Mesenteric fat pad (tissue), 1 donor: ENCODE data around the gene SNX18. TPM values are rescaled to one million over a fixed set of nuclear protein-coding genes. Genes with fewer than 3 reads are reported as not detected.

ENCODE experiments used
- DNase-seq: peaks from one replicate; pipeline ENCODE4 v3.0.0-alpha.2; 2020; ENCODE audit warnings: low spot score
- total RNA-seq: library from RNA; stranded (reverse); fragmentation: NEBNext Ultra II Directional; extraction: Animal tissue kit (Norgen Biotek cat#: 25700); gene quantifications from one replicate; pipeline ENCODE4 v1.2.1, GENCODE V29; 2021
- donor health status: DM: yes; HTN: yes; CAD: no.

SNX18 gene
- total RNA-seq, 1 donor from 2014 or later: 35.3 TPM

DNA sequence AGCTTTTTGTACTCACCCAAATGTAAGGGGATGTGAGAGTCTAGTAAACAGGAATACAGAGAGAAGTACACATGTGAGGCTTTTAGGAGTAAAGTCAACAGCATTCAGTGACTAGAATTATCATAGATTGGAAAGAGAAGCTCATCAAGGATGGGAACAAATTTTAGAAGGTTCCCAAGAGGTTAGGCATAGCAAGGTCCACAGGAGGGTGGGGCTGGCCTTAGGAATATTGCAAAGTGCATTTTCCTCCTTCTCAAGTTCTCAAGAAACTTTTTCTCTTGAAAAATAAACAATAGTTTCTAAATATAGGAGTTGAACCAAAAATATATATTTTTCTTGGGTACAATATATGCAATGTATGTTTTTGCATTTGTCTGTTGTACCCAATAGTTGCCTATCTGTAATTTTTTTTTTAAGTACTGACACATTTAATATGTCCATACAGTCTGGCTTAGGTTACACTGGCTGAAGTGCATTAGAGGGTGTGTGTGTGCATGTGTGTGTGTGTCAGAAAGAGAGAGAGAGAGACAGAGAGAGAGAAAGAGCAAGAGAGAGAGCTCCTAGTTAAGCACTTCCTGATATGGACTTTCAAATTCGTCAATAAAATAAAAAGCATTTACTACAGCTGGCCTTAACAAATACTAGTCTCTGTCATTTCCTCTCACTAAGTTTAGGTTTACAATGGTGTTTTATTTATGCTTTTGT, 62.2 kb downstream of the SNX18 start:
- DNase-seq: no peak

DNA sequence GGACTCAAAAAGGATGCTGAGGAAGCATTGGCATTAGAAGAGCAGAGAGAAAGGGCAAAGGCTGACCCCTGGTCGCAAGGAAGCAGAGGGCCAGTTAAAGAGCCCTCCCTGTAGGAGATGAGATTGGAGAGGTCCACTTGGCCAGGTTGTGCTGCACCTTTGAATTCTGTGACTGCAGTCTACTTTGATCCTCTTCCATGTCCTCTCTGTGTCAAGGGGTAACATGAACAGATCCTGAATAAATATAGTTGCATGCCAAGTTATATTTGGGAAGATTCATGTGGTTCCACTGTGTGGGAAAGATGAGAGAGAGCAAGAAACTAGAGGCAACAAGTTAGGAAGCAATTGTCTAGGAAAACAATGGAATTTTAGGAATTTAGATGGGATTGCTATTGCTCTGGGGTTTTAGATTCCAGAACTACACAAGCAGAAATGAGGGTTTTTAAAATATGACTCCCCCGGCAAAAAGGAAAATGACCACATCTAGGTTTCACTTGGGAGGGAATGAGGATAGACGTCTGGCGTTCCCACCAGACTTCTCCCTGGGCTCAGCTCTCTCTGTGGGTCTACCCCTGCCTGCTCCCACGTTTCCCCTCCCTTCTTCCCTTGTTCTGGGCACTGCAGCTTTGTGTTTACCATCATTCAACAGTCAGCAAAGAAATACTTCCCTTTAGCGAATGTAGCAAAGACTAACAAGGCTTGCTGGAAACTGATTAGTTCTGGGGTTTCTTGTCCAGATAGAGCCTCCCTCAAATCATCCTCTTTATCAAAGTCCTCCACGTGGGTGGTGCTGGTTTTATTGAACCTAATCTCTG, 63.6 kb downstream of the SNX18 start:
- DNase-seq: no peak

DNA sequence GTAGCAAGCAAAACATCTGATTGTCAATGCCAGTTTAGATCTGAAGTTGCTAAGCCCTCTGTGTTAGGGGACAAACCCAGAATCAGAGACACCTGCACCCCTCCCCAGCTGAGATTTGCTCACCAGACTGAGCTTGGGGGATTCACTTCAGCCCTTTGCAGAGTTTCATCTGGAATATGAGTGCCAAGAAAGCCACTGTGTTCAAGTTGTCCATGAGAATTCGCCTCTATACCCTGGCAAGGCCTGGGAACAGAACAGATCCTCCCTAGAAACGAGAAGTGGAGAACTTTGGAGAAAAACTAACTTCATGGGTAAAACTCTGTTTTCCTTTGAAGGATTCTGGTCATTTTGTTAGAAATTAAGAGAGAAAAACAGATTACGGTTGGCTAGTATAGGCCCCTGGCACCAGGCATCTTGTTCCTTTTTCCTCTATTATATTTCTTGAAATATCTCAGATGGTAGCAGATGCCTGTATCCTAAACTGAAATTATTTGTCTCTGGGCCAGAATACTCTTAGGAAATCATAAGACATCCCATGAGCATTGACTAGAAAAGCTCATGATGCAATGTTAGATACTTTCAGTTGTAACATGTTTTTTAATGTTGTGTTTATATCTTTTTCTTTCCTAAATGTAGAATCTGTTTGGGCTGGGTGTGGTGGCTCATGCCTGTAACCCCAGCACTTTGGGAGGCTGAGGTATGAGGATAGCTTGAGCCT, 64.4 kb downstream of the SNX18 start:
- no peak for DNase-seq

DNA sequence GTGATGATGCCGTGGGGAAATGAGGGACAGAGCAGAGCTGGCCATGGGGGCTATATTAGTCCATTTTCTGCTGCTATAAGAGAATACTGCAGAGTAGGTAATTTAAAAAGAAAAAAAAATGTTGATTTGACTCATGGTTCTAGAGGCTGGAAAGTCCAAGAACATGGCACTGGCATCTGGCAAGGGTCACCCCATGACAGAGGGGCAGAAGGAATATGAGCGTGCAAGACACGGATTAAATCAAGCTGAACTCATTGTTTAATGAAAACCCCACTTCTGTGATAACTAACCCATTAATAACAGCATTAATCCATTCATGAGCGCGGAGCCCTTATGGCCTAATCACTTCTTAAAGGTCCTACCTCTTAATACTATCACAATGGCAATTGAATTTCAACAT, 68.8 kb downstream of the SNX18 start:
- no peak for DNase-seq

DNA sequence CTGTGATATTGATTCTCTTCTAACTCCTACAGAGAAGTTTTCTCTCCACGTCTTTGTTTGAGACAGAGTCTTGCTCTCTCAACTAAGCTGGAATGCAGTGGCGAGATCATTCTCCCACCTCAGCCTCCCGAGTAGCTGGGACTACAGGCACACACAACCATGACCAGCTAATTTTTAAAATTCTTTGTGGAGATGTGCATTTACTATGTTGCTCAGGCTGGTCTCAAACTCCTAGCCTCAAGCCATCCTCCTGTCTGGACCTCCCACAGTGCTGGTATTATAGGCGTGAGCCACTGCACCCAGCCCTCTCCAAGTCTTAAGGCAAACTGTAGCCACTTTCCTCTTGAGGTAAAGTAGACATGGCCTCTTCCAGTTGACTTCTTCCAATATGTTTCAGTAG, 72.2 kb downstream of the SNX18 start:
- no peak for DNase-seq

DNA sequence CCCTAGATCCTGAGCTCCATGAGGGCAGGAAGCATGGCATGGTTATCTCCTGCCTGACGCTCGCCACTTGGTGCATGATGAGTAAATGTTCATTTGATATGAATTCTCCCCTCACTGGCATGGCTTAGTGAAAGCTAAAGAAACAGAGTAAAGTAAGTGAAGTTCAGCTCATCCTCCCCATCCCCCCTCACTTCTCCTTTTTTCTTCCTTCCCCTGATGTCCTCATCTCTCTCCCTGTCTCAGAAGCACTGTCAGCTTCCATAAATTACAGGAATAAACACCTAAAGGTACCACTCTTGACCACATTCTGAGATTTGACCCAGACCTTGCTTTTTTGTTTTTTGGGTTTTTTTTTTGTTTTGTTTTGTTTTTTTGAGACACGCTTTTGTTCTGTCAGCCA, 73.3 kb downstream of the SNX18 start:
- DNase-seq: no peak

DNA sequence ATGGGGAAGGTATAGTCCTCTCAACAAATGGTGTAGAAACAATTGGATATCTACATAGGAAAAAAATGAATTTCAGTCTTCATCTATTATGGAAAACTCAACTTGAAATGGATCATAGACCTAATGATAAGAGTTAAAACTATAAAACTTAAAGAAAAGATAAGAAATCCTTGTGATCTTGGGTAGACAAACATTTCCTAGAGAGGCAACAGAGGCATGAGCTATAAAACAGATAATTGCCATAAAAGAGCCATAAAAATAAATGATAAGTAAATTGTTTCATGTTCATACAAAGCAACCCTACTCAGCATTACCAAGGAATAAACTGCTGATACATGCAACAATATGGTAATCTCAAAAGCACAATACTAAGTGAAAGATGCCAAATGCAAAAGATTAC, 76.2 kb downstream of the SNX18 start:
- DNase-seq: no peak

DNA sequence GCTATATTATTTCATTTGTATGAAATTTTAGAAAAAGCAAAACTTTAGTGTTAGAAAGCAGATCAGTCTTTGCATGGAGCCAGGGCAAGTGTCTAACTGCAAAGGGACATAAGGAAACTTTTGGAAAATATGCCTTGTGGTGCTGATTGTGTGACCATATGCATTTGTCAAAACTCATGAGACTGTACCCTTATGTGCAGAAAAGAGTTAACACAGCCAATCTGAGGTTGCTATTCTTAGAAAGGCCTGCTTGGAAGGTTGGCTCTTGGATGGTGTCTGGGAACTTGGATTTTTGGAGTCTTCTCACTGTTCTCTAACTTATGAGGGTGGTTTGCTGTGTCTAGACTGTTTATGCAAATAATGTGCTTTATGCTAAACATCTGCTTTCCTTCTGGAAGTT, 76.6 kb downstream of the SNX18 start:
- DNase-seq: no peak

DNA sequence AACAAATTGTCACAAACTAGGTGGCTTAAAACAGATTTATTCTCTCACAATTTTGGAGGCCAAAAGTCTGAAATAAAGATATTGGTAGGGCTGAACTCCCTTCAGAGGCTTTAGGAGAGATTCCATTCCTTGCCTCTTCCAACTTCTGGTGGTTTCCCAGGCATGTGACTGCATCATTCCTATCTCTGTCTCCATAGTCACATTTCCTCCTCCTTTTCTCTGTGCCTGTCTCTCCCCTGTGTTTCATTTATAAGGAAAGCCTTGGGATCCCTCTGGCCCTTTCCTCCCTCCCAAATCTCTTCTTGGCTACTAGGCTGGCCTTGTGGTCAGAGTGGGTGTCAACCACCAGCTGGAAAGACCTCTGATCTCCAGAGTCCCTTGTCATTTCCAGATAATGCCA, 78.2 kb downstream of the SNX18 start:
- no peak for DNase-seq

Other genes with a start within 250 kb of the SNX18 start
- gene ARL15, start 207.2 kb upstream of the SNX18 start, total RNA-seq: 24.3 TPM
- not detected for gene HSPB3, start 62.1 kb upstream of the SNX18 start, total RNA-seq